Measurements from ENCODE around the gene ZNF565. TPM values are rescaled to one million over a fixed set of nuclear protein-coding genes. Genes with fewer than 3 reads are reported as not detected.

Gene ZNF565
- total RNA-seq, 1 experiment from 2014 or later, result 3.2 TPM

GRCh38 chr19:36258028-36258875 is 43.8 kb upstream of the ZNF565 start:
- no peaks in the 10 kb centered on the region for H3K9me3 ChIP-seq (ENCODE audit: control insufficient read depth in 1 of 2, insufficient read depth in 1 of 2, low read depth in 1 of 2, low read length in 2 of 2)
- BruUV-seq (replicated peaks), result no TSS peak
- H3K9me2 ChIP-seq (ENCODE audit: insufficient read depth), result no peaks in the 10 kb centered on the region
- TF ChIP-seq POLR2AphosphoS5 (IDR thresholded peaks at IDR 0.05; ENCODE audit: low read depth, low read length) (no peak), ATF3 (IDR thresholded peaks at IDR 0.05) (no peak), ZFX (IDR thresholded peaks at IDR 0.05) (no peak), CBX3 (IDR thresholded peaks at IDR 0.05; ENCODE audit: low read depth) (no peak), ELF1 (IDR thresholded peaks at IDR 0.05; ENCODE audit: borderline replicate concordance, low read depth) (no peak), ZBTB33 (IDR thresholded peaks at IDR 0.05; ENCODE audit: extremely low read depth, insufficient replicate concordance, low read length) (no peak), YY1 (IDR thresholded peaks at IDR 0.05; ENCODE audit: extremely low read depth, insufficient replicate concordance, low read depth, low read length) (no peak), RAD21 (IDR thresholded peaks at IDR 0.05; ENCODE audit: low read depth) (no peak), JUND (IDR thresholded peaks at IDR 0.05) (no peak), FOSL1 (IDR thresholded peaks at IDR 0.05; ENCODE audit: low read depth) (no peak), MAX (IDR thresholded peaks at IDR 0.05) (no peak), EGR1 (IDR thresholded peaks at IDR 0.05; ENCODE audit: low read depth) (no peak)
- intact Hi-C loops (cut with micrococcal nuclease), result no loop called here
- CTCF ChIA-PET, result no interaction called here
- DNase-seq (ENCODE audit: low read depth, low spot score) (no peak), ATAC-seq (no peak)
- H3K4me3 ChIP-seq (replicated peaks in 1 of 2; ENCODE audit: low read depth in 1 of 2, low read length in 2 of 2), result no peak overlapping the region
- POLR2A ChIA-PET, result no interaction called here
- no peak overlapping the region for H3K27ac ChIP-seq (ENCODE audit: low read depth, low read length)
- no peaks in the 10 kb centered on the region for H3K27me3 ChIP-seq (ENCODE audit: insufficient read depth, low read length)
- no peak overlapping the region for H3K9ac ChIP-seq (ENCODE audit: low read length)
- RAD21 ChIA-PET (ENCODE audit: low non-redundant PET in 1 of 2, low total read pairs in 2 of 2, uncharacterized antibody in 2 of 2, unreplicated experiment in 2 of 2), result no interaction called here
- H3K4me2 ChIP-seq (ENCODE audit: low read length), result no peak overlapping the region
- no peaks in the 10 kb centered on the region for H4K20me1 ChIP-seq (ENCODE audit: insufficient read depth)
- H3K36me3 ChIP-seq (ENCODE audit: control insufficient read depth in 1 of 2, insufficient read depth in 2 of 2, low read length in 2 of 2), result no peaks in the 10 kb centered on the region
- no peaks in the 10 kb centered on the region for H3K79me2 ChIP-seq (ENCODE audit: insufficient read depth, low read length)
- no peaks in the 10 kb centered on the region for H3K4me1 ChIP-seq (ENCODE audit: control insufficient read depth in 1 of 2, insufficient read depth in 2 of 2, low read length in 2 of 2)
- no peak overlapping the region for H2AFZ ChIP-seq (ENCODE audit: low read depth, low read length, poor library complexity, severe bottlenecking)
